Measurements from ENCODE around the gene NPLOC4.

The NPLOC4 gene

DNA sequence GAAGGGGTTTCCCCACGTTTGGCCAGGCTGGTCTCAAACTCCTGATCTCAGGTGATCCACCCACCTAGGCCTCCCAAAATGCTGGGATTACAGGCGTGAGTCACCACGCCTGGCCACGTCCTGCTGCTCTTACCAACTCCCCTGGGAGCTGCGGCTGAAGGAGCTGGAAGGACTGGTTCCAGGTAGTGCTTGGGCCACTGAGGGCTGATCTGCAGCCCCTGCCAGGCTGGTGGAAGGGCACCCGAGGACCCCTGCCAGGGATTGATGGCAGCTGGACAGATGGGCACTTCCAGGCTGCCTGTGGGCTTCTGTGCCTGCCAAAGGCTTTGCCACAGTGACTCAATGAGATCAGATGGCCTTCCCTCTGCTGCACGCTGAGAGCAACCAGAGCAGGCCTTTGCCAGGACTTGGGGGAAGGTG is 27.1 kb upstream of the NPLOC4 start:
- DNase-seq (ENCODE audit: low read depth in 2 of 2), result no peak

DNA sequence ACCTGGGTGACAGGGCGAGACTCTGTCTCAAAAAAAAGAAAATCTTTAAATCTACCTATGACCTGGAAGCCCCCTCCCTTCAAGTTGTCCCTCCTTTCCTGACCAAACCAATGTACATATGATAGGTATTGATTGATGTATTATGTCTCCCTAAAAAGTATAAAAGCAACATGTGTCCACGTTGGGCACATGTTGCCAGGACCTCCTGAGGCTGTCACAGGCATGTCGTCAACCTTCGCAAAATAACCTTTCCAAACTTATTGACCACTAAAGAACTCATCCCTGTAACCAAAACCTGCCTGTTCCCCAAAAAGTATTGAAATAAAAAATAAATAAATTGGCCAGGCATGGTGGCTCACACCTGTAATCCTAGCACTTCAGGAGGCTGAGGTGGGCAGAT is 25.1 kb upstream of the NPLOC4 start:
- no peak for DNase-seq (ENCODE audit: low read depth in 2 of 2)

DNA sequence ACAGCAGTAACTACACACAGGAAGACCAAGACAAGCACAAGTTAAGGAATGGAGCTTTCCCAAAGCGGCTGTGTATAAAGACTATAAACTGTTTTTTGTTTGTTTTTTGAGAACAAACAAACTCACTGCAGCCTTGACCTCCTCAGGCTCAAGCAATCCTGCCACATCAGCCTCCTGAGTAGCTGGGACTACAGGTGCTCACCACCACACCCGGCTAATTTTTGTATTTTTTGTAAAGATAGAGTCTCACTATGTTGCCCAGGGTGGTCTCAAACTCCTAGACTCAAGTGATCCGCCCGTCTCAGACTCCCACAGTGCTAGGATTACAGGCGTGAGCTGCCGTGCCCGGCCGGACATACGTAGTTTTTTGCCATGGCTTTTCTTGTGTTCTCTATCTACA is 23.5 kb upstream of the NPLOC4 start:
- no peak for DNase-seq (ENCODE audit: low read depth in 2 of 2)

DNA sequence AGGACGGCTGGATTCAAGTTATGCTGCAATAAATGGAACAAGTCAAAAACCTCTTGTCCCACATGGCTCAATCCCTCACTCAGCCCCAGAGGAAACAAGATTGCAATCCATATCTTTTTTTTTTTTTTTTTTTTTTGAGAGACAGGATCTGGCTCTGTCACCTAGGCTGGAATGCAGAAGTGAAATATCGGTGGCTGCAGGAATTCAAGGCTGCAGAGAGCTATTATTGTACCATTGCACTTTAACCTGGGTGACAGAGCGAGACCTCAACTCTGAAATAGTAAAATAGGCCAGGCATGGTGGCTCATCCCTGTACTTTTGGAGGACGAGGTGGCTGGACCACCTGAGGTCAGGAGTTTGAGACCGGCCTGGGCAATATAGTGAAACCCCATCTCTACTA is 22.1 kb upstream of the NPLOC4 start:
- DNase-seq (ENCODE audit: low read depth in 2 of 2), result no peak

DNA sequence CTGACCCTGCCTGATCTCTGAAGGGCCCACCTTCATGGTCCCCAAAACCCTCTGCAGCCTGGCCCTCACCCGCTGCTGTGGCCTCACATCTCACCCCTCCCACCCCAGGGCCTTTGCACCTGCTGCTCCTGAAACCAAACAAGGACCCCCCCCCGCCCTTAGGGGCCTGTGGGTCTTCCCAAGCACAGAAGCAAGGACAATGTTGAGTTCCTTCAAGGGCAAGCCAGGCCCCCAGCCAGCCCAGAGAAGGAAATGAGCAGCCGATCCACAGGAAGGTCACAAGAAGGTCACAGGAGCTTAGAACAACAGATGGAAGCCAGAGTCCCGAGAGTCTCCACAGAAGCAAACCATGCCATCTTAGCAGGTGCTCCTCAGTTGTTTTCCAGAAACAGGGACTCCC is 19.9 kb upstream of the NPLOC4 start:
- no peak for DNase-seq (ENCODE audit: low read depth in 2 of 2)

DNA sequence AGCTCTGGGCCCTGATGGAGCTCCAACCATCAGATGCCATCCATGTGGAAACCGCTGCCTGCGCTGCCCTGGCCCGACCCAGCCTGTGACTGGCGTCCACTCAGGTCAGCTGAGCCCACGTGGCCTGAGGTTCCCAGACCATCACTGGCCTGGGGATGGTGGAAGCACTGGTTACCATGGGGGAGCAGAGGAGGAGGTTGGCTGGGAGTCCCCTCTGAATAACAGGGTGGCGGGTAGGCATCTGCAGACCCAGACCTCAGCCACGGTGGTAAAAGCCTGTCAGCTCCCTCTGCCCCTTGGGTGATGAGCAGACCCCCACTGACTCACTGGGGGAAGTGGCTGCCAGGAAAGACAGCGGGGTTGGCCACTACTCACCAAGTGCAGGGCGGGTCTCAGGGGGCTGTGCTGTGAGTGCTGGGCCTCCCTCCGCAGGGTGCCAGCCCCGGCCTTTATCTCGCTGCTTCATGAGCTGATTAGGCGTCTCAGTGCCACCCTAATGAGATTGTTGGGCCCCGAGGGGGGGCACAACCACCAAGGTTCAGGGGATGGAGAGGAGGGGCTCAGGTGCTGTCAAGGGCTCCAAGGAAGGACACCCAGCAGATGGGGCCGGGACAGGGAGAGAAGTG is 19.3 kb upstream of the NPLOC4 start, which contains the start of gene PDE6G:
Gene PDE6G, minus strand, starts transcription at position 425 of the 626 bp plus-strand sequence. CDS start 3,237 bp downstream, outside the sequence.
- DNase-seq (ENCODE audit: low read depth in 2 of 2), result no peak

DNA sequence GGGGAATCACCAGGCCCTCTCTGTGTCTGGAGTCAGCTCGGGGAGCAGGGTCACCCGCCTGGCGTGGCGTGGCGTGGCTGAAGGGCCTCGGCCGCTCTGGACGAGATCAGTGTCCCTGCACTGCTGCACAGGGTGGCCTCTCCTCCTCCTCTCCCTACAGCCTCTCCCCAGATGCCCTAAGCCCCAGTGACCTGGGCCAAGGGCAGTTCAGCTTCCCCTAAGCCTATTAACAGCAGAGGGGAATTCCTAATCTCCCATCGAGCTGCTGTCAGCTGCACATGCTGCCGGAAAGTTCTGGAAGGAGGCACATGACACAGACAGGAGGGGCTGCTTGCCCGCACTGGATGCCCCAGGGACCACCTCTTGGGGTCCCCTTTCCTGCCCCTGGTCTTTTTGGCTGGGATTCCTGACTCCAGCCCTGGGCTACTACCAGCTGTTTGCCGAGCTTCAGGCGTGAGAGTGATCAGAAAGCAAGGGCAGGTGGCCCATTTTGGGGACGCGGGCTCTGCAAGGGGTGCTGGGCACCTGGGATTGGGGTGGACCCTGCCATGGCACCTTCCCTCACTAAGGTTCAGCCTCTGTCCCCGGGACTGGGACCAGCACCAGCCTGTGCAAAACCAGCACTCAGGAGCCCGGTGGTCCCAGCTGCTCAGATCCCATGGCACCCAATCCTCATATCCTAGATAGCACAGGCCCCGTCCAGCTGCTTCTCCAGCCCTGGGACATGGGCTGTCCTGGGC is 18.6 kb upstream of the NPLOC4 start:
- no peak for DNase-seq (ENCODE audit: low read depth in 2 of 2)

DNA sequence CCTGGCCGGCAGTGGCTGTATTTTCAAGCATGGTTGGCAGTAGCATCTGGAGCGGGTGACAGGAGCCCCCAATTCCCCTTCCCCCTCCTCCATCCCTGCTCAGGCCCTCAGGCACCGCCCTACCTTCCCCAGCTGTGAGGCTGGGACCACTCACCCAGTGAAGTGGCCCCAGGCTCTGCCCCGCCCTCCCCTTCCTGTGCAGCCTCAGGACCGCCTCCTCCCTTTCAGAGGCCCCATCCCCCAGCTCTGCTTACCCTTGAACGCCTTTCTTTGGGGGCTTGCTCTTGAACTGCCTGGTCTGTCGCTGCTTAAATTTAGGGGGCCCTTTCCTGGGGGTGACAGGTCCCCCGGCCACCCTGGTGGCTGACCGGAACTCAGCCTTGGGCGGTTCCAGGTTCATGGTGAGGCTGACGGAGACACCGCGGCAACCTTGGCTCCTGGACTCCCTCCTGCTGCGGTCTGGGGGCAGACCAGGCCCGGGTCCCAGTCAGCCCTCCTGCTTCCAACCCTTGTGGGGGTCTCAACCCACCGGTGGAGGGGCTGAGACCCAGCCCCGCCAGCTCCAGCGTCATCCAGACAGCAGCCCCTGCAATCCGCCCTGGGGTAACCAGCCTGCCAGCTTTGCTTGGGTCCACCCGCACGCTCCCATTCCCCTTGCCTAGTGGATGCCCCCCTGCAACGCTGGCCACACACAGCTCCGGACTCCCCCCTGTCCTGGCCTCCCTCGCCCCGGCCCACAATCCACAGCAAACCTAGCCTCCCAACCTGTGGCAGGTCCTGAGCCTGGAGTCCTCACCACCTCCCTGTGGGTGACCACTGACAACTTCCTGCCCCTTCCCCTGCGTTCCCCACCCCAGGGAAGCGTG is 16.2 kb upstream of the NPLOC4 start:
- DNase-seq (ENCODE audit: low read depth in 2 of 2), result no peak

DNA sequence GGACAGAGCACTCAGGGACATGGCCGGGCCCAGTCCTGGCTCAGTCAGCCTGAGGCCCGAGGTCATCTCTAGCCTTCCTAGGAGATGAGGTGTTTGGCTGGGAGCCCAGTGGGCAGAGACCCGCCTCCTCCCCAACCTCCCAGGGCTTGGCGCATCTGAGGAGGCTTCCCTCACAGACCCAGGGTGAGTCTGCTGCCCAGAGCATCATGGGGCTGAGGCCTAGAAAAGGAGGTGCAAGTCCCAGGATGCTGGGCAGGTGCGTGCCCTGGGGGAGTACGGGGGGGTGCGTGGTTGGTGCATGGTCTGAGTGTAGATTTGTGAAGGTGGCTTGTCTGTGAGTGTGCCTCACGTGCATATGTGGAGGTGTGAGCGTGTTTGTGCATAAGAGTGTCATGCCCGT is 14.8 kb upstream of the NPLOC4 start:
- DNase-seq (ENCODE audit: low read depth in 2 of 2), result no peak

DNA sequence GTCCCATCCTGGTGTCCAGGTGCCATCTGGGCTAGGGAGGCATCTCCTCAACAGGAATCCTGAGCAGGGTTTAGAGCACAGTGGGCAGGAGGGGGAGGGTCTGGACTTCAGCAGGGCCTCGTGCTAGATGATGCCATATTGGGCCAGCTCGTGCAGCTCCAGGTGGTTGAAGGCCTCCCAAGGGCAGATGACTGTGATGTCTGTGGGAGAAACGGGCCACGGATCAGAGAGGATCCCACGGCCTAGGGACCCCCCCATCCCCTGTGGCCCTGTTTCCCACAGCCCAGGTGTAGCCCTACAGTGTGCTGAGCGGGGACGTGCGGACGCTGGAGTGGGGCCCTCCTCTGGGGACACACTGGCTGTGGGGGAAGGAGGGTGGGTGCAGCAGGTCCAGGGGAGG is 14.0 kb upstream of the NPLOC4 start:
- DNase-seq (ENCODE audit: low read depth in 2 of 2), result no peak

DNA sequence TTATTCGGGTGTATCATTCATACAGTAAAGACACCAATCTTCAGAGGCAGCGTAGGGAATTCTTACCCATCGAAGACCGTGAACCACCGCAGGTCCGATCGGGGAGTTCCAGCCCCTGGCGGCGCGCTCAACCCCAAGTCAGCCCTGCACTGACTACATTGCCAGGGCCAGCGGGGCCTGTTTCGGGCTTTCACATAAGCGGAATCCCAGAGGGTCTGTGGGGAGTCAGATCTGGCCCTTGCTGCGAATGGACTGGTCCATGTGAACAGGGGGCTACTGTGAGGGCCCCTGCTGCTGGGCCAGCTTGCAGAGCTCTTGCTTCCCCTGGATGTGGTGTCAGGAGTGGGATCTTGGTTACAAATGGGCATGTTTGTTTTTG is 11.8 kb upstream of the NPLOC4 start:
- no peak for DNase-seq (ENCODE audit: low read depth in 2 of 2)

DNA sequence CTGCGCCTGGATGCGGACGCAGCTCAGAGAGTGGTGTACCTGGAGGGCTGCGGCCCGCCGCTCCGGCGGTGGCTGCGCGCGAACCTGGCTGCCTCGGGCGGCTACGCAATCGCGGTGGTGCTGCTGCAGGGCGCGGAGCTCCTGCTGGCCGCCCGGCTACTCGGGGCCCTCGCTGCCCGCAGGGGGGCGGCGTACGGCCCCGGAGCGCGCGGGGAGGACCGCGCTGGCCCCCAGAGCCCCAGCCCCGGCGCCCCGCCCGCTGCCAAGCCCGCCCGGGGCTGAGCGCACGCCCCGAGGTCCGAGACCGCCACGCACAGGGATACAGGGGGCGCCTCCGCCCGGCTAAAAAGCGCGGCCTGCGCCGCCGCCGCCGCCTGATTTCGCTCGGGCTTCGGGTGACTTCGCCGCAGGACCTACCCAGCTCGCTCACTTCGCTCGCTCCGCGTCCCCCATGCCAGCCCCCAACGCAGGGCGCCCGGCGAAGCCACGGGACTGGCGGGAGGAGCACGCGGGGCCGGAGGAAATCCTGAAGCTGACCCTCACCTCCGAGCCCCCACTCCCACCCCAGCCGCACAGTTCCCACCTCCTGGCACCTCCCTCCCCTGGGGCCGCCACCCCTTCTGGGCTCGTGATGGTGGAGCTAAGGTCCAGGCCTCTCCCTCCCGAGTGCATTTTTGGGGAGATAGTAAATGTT is 11.2 kb upstream of the NPLOC4 start:
- no peak for DNase-seq (ENCODE audit: low read depth in 2 of 2)

DNA sequence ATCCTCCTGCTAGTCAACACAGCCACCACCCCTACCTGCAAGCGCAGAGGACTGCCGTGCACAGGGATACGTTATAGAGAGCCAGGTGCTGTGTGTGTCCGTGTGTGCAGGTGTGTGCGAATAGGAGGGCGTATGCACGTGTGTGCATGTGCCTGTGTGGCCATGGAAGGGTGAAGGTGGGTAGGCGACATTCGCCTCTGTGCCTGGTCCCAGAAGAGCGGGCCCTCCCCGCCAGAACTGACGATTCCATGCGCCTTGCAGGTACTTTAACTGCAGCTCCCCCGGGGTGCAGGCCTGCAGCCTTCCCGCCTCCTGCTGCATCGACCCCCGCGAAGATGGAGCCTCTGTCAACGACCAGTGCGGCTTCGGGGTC is 10.7 kb upstream of the NPLOC4 start:
- no peak for DNase-seq (ENCODE audit: low read depth in 2 of 2)

DNA sequence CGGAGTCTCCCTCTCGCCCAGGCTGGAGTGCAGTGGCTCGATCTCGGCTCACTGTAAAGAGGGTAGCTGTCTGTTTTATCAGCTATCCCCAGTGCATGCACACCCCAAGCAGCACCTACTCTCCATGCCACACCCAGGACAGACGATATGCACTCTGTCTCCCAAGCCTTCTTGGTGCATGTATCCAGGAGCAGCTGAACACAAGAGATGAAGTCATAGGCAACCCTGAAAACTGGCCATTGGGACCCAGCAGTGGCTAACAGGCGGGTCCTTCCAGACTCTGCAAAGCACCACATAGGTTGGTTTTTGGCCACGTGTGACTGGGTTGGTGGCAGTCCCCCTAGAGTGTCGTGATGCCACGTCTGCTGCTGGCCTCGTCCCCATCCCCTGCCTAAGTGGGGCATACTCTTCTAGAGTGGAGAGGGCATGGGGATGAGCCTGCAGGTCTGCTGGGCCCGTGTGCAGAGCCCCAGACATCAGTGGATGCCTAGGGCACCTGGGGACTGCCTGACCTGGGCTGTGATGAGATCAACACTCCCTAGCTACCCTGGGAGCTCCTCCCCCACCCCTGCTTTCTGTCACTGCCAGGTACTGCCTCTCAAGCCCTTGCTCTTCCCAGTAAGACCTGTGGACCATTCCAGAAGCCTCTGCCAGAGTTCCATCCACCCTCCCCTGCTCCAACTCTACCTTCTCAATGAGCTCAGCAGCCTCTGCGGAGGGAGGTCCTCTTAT is 10.1 kb upstream of the NPLOC4 start:
- no peak for DNase-seq (ENCODE audit: low read depth in 2 of 2)

DNA sequence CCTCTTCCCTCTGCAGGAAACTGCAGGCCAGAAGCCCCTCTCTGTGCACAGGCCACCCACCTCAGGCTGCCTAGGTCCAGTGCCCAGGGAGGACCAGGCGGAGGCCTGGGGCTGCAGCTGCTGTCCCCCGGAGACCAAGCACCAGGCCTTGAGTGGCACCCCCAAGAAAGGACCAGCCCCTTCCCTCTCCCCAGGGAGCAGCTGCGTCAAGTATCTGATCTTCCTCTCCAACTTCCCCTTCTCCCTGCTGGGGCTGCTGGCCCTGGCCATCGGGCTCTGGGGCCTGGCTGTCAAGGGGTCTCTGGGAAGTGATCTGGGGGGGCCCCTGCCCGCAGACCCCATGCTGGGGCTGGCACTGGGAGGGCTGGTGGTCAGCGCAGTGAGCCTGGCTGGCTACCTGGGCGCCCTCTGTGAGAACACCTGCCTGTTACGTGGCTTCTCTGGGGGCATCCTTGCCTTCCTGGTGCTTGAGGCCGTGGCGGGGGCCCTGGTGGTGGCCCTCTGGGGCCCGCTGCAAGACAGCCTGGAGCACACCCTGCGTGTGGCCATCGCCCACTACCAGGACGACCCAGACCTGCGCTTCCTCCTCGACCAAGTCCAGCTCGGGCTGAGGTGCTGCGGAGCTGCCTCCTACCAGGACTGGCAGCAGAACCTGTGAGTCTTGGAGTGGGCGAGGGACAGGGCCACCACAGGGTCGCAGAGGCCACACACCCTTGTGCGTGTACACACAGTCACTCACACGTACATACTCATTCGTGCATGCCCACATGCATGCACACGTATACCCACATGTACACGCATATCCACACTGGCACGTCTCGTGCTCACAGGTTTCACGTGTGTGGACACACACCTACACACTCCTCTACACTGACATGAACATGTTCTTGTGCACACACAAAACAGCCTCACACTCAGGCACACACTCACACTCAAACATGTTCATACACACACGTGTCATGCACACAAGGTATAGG is 8.4 kb upstream of the NPLOC4 start:
- no peak for DNase-seq (ENCODE audit: low read depth in 2 of 2)

DNA sequence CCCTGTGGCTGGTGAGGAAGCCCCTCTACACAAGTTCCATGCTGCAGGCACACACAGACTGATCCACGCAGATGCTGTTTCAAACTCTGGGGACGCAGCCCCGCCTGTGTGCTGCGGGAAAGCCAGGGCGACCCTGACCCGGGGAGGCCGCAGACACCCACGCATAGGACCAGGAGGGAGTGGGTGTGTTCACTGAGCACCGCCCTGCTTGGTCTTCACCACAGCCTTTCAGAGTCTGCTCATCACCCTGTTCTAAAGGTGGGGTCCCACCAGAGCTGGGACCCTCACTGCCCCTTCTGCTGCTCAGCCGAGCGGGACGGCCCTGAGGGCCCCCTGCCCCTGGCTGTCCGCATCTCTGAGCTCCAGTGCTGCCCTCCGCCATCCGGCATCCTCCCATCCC is 7.6 kb upstream of the NPLOC4 start:
- DNase-seq (ENCODE audit: low read depth in 2 of 2), result no peak

DNA sequence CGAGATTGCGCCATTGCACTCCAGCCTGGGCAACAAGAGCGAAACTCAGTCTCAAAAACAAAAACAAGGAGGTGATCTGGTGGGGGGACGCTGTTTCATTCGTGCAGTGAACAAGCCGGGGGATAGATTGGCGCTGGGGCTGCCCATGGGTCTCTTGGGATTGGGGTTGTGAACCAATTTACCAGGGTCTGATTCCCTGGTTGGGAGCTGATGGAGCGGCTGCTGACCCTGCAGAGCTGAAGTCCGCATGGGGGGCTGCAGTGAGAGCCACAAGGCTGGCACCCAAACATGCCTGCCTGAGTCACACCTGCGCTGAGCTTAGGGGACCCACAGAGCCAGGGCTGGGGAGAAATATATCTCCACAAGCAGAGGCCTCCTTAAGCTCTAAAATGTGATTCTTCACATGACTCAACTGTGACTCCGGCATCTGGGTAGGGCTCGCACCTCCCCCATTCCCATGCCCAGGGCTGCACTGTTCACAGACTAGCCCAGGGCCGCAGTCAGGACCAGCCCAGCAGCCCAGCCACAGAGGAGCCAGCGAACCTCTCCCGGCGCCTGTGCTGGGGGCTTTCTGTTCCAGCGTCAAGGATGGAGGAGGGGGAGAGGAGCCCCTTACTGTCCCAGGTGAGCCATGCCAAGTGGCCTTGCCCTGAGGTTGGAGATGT is 5.0 kb upstream of the NPLOC4 start:
- DNase-seq (ENCODE audit: low read depth in 2 of 2), result no peak

DNA sequence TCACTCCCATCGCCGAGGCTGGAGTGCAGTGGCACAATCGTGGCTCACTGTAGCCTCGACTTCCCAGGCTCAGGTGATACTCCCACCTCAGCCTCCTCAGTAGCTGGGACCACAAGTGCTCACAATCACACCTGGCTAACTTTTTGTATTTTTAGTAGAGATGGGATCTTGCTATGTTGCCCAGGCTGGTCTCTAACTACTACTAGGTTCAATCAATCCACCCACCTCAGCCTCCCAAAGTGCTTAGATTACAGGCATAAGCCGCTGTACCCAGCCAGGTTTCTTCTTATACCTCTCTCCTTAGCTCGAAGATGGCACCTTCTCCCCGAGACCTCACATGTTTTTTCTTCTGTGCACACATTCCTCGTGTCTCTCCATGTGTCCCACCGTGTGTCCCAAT is 3.1 kb upstream of the NPLOC4 start:
- DNase-seq (ENCODE audit: low read depth in 2 of 2), result no peak

DNA sequence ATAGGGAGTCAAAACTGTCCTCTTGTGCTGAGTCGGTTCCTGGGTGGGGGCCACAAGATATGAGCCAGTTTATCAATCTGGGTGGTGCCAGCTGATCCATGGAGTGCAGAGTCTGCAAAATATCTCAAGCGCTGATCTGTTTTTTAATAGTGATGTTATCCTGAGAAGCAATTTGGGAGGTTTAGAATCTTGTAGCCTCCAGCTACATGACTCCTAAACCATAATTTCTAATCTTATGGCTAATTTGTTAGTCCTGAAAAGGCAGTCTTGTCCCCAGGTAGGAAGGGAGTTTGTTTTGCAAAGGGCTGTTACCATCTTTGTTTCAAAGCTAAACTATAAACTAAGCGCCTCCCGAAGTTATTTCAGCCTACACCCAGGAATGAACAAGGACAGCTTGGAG is 1.8 kb upstream of the NPLOC4 start:
- no peak for DNase-seq (ENCODE audit: low read depth in 2 of 2)

All from stimulated activated CD4-positive, alpha-beta T cell treated with anti-CD3 and anti-CD28 coated beads, Interleukin-12 subunit alpha, Interleukin-12 subunit beta, amount 100 ng/mL, for 24 hours (primary cell).